ENCODE data around the gene MTHFD2. TPM values are rescaled to one million over a fixed set of nuclear protein-coding genes. Genes with fewer than 3 reads are reported as not detected.

The MTHFD2 gene
- total and polyA plus RNA-seq, 12 donors = 12.4 to 32.6 (median 19.0) TPM

- H3K27ac ChIP-seq = no peak overlapping the region
- no peak for TF ChIP-seq CTCF (IDR thresholded peaks at IDR 0.05)
- no peak overlapping the region for H3K4me3 ChIP-seq
- peaks cover 0 to 5% (median 0%) of the 10 kb centered on the region in 9 donors for H3K4me1 ChIP-seq
- DNase-seq (no peak), ATAC-seq (no peak)
- intact Hi-C loops (cut with DNase I) = loop anchor here in 1 of 10 donors (5.0 kb wide), 1 partner anchor 73 kb away; no protein-coding TSS in a partner anchor
- no peaks in the 10 kb centered on the region for H3K27me3 ChIP-seq
- H3K9me3 ChIP-seq = no peaks in the 10 kb centered on the region
- peaks cover 0 to 14% (median 0%) of the 10 kb centered on the region in 9 donors for H3K36me3 ChIP-seq
- 84 to 98% methylated on average over 3 of the region's 3 CpGs for WGBS, 2 donors
Observed at GRCh38 chr2:74259191-74259590, 60.8 kb downstream of the MTHFD2 start.

- Histone ChIP-seq H3K36me3 (peaks cover 0 to 14% (median 0%) of the 10 kb centered on the region in 9 donors), H3K4me3 (no peak overlapping the region), H3K4me1 (peaks cover 0 to 3% (median 0%) of the 10 kb centered on the region in 9 donors), H3K27ac (no peak overlapping the region), H3K27me3 (no peaks in the 10 kb centered on the region), H3K9me3 (no peaks in the 10 kb centered on the region)
- intact Hi-C loops (cut with DNase I) = loop anchor here in 3 of 10 donors (5.0 to 10.0 kb wide), 3 partner anchors 73 to 435 kb away; partner anchors contain the start of gene STAMBP (in 1 of the 3)
- no peak for ATAC-seq
- WGBS, 2 donors = 93 to 94% methylated on average over 4 of the region's 4 CpGs
- DNase-seq = no peak
- TF ChIP-seq CTCF (IDR thresholded peaks at IDR 0.05) = no peak
Observed at GRCh38 chr2:74259733-74260132, 61.3 kb downstream of the MTHFD2 start.

GRCh38 chr2:74260495-74260894, 62.1 kb downstream of the MTHFD2 start:
- Histone ChIP-seq H3K27me3 (no peaks in the 10 kb centered on the region), H3K4me1 (peaks cover 0 to 3% (median 0%) of the 10 kb centered on the region in 9 donors), H3K4me3 (no peak overlapping the region), H3K36me3 (peaks cover 0 to 13% (median 0%) of the 10 kb centered on the region in 9 donors), H3K27ac (no peak overlapping the region), H3K9me3 (no peaks in the 10 kb centered on the region)
- ATAC-seq (no peak), DNase-seq (no peak)
- no peak for TF ChIP-seq CTCF (IDR thresholded peaks at IDR 0.05)
- intact Hi-C loops (cut with DNase I) = loop anchor here in 2 of 10 donors (10.0 kb wide), 2 partner anchors 134 to 436 kb away; partner anchors contain the start of gene STAMBP (in 1 of the 2)
- 66 to 78% methylated on average over 2 of the region's 2 CpGs for WGBS, 2 donors

GRCh38 chr2:74261204-74261864, 62.9 kb downstream of the MTHFD2 start:
- peak overlapping the region in 1 of 10 donors; percentile 6 for H3K27ac ChIP-seq

More at GRCh38 chr2:74261204-74261864, 62.9 kb downstream of the MTHFD2 start:
- H3K36me3 ChIP-seq = peaks cover 0 to 9% (median 0%) of the 10 kb centered on the region in 9 donors
- H3K9me3 ChIP-seq = no peaks in the 10 kb centered on the region
- no peaks in the 10 kb centered on the region for H3K27me3 ChIP-seq
- TF ChIP-seq CTCF (IDR thresholded peaks at IDR 0.05) = peak; percentile 15 to 71 (median 49)
- ATAC-seq = peak in 7 of 8 donors; percentile 46 to 81 (median 76)
- no peak overlapping the region for H3K4me3 ChIP-seq
- intact Hi-C loops (cut with DNase I) = loop anchor here in 2 of 10 donors (10.0 kb wide), 2 partner anchors 133 to 437 kb away; partner anchors contain the start of gene STAMBP (in 1 of the 2)
- WGBS, 2 donors = 42 to 50% methylated on average over 6 of the region's 6 CpGs
- peaks cover 0 to 3% (median 0%) of the 10 kb centered on the region in 9 donors for H3K4me1 ChIP-seq
- DNase-seq = peak; percentile 28 to 51
